Measurements from ENCODE around the gene B3GNT7.
"Not testable (repeated sequence)": the region's sequence is repeated elsewhere in the genome, so short reads cannot be mapped to it uniquely, and the experiment has no call there.

The B3GNT7 gene

GRCh38 chr2:231404183-231404578 lies 8.7 kb downstream of the B3GNT7 start:
- not testable (repeated sequence) for DNase-seq

- not testable (repeated sequence) for DNase-seq
These were observed 10.3 kb downstream of the B3GNT7 start for GRCh38 chr2:231405601-231406367.

GRCh38 chr2:231407686-231408085 lies 12.2 kb downstream of the B3GNT7 start:
- not testable (repeated sequence) for DNase-seq

- DNase-seq: not testable (repeated sequence)
These were observed 12.8 kb downstream of the B3GNT7 start for GRCh38 chr2:231408304-231408703.

GRCh38 chr2:231409776-231410175 lies 14.3 kb downstream of the B3GNT7 start:
- DNase-seq: no peak

- no peak for DNase-seq
These were observed 14.9 kb downstream of the B3GNT7 start for GRCh38 chr2:231410293-231411004.

GRCh38 chr2:231411237-231411636 lies 15.7 kb downstream of the B3GNT7 start:
- no peak for DNase-seq

GRCh38 chr2:231411831-231412617 lies 16.5 kb downstream of the B3GNT7 start:
- peak; percentile 62 for DNase-seq

- DNase-seq: no peak
These were observed 17.1 kb downstream of the B3GNT7 start for GRCh38 chr2:231412618-231412963.

GRCh38 chr2:231413456-231413855 lies 17.9 kb downstream of the B3GNT7 start:
- no peak for DNase-seq

GRCh38 chr2:231413921-231414476 lies 18.5 kb downstream of the B3GNT7 start:
- no peak for DNase-seq

- DNase-seq: no peak
These were observed 19.5 kb downstream of the B3GNT7 start for GRCh38 chr2:231415029-231415428.

GRCh38 chr2:231418820-231419640 lies 23.5 kb downstream of the B3GNT7 start:
- DNase-seq: no peak

- DNase-seq: no peak
These were observed 25.6 kb downstream of the B3GNT7 start for GRCh38 chr2:231421051-231421580.

- no peak for DNase-seq
These were observed 26.5 kb downstream of the B3GNT7 start for GRCh38 chr2:231422056-231422455.

GRCh38 chr2:231423176-231423575 lies 27.7 kb downstream of the B3GNT7 start:
- DNase-seq: no peak

- no peak for DNase-seq
These were observed 29.8 kb downstream of the B3GNT7 start for GRCh38 chr2:231425291-231425810.

- no peak for DNase-seq
These were observed 30.5 kb downstream of the B3GNT7 start for GRCh38 chr2:231425811-231426703.

GRCh38 chr2:231427116-231427515 lies 31.6 kb downstream of the B3GNT7 start:
- DNase-seq: no peak

- no peak for DNase-seq
These were observed 33.6 kb downstream of the B3GNT7 start for GRCh38 chr2:231429152-231429551.

- no peak for DNase-seq
These were observed 34.4 kb downstream of the B3GNT7 start for GRCh38 chr2:231429901-231430300.
